GM12878 (cell line): Measurements from ENCODE around the gene FIG4. TPM values are rescaled to one million over a fixed set of nuclear protein-coding genes. Genes with fewer than 3 reads are reported as not detected.

Experiments
- EGR1 ChIP-seq, 2 experiments: IDR thresholded peaks; 1 replicate in 1 of 2; 2 replicates in 1 of 2; pipeline ENCODE4 v1.6.1; 2011 to 2012; ENCODE audit warnings: low read depth in 2 of 2, low read length in 2 of 2, borderline replicate concordance in 1 of 2, mild to moderate bottlenecking in 1 of 2, moderate library complexity in 1 of 2
- IRF4 ChIP-seq: IDR thresholded peaks from 2 replicates; pipeline ENCODE4 v1.6.1; 2011; ENCODE audit warnings: low read depth, low read length
- PRDM15 ChIP-seq: fragments of 450-650 bp; formaldehyde crosslinking; IDR thresholded peaks from 2 replicates; pipeline ENCODE4 v1.4.0; 2020; ENCODE audit warnings: mild to moderate bottlenecking, moderate library complexity
- ZNF384 ChIP-seq: IDR thresholded peaks from 2 replicates; pipeline ENCODE4 v1.6.1; 2012; ENCODE audit warnings: low read depth, mild to moderate bottlenecking, low read length, improper control_type of control experiment, borderline replicate concordance
- polyA plus RNA-seq, 11 experiments: library from polyadenylated mRNA; depleted of rRNA in 4 of 11; unstranded in 6 of 11; stranded (reverse) in 5 of 11; fragments of >200 nt; fragmentation: Nextera tagmentation in 4 of 11; fragmentation: Illumina TruSeq in 1 of 11; extraction: Ambion mirVana in 4 of 11; extraction: Trizol in 1 of 11; gene quantifications; 1 replicate in 1 of 11; 2 replicates in 10 of 11; pipeline versions ENCODE4 v1.2.1 to v1.2.3, GENCODE V29; 2011 to 2016; ENCODE audit warnings: inconsistent platforms in 2 of 11, missing spikeins in 2 of 11, low read depth in 1 of 11
- total RNA-seq, 4 experiments: library from RNA; depleted of rRNA in 3 of 4; stranded (reverse); fragments of >200 nt in 3 of 4; fragmentation: Illumina TruSeq in 1 of 4; extraction: Trizol in 1 of 4; gene quantifications; 2 replicates each; pipeline versions ENCODE4 v1.2.1 to v1.2.3, GENCODE V29; 2013 to 2021
- TF ChIP-seq, protein P1 (sequence below): fragments of 150-350 bp; IDR thresholded peaks from 2 replicates; pipeline ENCODE4 v1.6.1; 2016; ENCODE audit warnings: low read depth, low read length
- TF ChIP-seq, protein P2 (sequence below): IDR thresholded peaks from 2 replicates; pipeline ENCODE4 v1.6.1; 2011; ENCODE audit warnings: low read depth, mild to moderate bottlenecking, low read length, moderate library complexity, borderline replicate concordance; ENCODE audit errors: extremely low read depth

FIG4 gene
- total and polyA plus RNA-seq, 10 of the 15 experiments (the other 5 are each of a cell fraction or from before 2014, with no cell fraction given): 3.8 to 23.2 (median 11.8) TPM

- TF ChIP-seq, protein P1, sequence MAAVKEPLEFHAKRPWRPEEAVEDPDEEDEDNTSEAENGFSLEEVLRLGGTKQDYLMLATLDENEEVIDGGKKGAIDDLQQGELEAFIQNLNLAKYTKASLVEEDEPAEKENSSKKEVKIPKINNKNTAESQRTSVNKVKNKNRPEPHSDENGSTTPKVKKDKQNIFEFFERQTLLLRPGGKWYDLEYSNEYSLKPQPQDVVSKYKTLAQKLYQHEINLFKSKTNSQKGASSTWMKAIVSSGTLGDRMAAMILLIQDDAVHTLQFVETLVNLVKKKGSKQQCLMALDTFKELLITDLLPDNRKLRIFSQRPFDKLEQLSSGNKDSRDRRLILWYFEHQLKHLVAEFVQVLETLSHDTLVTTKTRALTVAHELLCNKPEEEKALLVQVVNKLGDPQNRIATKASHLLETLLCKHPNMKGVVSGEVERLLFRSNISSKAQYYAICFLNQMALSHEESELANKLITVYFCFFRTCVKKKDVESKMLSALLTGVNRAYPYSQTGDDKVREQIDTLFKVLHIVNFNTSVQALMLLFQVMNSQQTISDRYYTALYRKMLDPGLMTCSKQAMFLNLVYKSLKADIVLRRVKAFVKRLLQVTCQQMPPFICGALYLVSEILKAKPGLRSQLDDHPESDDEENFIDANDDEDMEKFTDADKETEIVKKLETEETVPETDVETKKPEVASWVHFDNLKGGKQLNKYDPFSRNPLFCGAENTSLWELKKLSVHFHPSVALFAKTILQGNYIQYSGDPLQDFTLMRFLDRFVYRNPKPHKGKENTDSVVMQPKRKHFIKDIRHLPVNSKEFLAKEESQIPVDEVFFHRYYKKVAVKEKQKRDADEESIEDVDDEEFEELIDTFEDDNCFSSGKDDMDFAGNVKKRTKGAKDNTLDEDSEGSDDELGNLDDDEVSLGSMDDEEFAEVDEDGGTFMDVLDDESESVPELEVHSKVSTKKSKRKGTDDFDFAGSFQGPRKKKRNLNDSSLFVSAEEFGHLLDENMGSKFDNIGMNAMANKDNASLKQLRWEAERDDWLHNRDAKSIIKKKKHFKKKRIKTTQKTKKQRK: no peak
- TF ChIP-seq PRDM15 (CRISPR knock-in tag): no peak
- TF ChIP-seq, protein P2, sequence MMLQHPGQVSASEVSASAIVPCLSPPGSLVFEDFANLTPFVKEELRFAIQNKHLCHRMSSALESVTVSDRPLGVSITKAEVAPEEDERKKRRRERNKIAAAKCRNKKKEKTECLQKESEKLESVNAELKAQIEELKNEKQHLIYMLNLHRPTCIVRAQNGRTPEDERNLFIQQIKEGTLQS: no peak
- TF ChIP-seq ZNF384: no peak
- no peak for TF ChIP-seq IRF4
- no peak for TF ChIP-seq EGR1 (IDR thresholded peaks at IDR 0.05; ENCODE audit: borderline replicate concordance in 1 of 2, low read depth in 2 of 2, low read length in 2 of 2)
These were observed 143.0 kb downstream of the FIG4 start (continued) for GRCh38 chr6:109834131-109834530.
